Right renal cortex interstitium (tissue), 3 donors: Measurements from ENCODE around the gene COL6A1. TPM values are rescaled to one million over a fixed set of nuclear protein-coding genes. Genes with fewer than 3 reads are reported as not detected.

ENCODE experiments used
- DNase-seq, 3 donors: peaks; one replicate each; pipeline ENCODE4 v3.0.0-alpha.2; 2013; ENCODE audit warnings: low read depth in 3 of 3, low spot score in 2 of 3
- polyA plus RNA-seq, 3 donors: library from polyadenylated mRNA; unstranded; fragments of 120-200 nt; gene quantifications; one replicate each; pipeline ENCODE4 v1.2.1, GENCODE V29; 2013; ENCODE audit not compliant: insufficient read length in 3 of 3

Gene COL6A1
- polyA plus RNA-seq, 3 donors = 201 to 207 (median 205) TPM

- DNase-seq = no peak
Observed at GRCh38 chr21:45992301-45993209, 11.0 kb downstream of the COL6A1 start.

- no peak for DNase-seq
Observed at GRCh38 chr21:45993210-45994085, 11.9 kb downstream of the COL6A1 start.

GRCh38 chr21:45994086-45994661, 12.6 kb downstream of the COL6A1 start:
- DNase-seq = no peak

GRCh38 chr21:45994759-45995685, 13.5 kb downstream of the COL6A1 start:
- DNase-seq = no peak

GRCh38 chr21:45995686-45996179, 14.2 kb downstream of the COL6A1 start:
- no peak for DNase-seq

- no peak for DNase-seq
Observed at GRCh38 chr21:45996311-45997204, 15.0 kb downstream of the COL6A1 start.

- DNase-seq = no peak
Observed at GRCh38 chr21:45997205-45997494, 15.6 kb downstream of the COL6A1 start.

- DNase-seq = no peak
Observed at GRCh38 chr21:45997495-45998275, 16.1 kb downstream of the COL6A1 start.

- DNase-seq = no peak
Observed at GRCh38 chr21:45998276-45998701, 16.7 kb downstream of the COL6A1 start.

- no peak for DNase-seq
Observed at GRCh38 chr21:45998871-45999580, 17.5 kb downstream of the COL6A1 start.

- DNase-seq = no peak
Observed at GRCh38 chr21:45999581-46000181, 18.1 kb downstream of the COL6A1 start.

- no peak for DNase-seq
Observed at GRCh38 chr21:46000182-46000730, 18.7 kb downstream of the COL6A1 start.

GRCh38 chr21:46000731-46001641, 19.4 kb downstream of the COL6A1 start:
- DNase-seq = no peak

GRCh38 chr21:46001821-46002681, 20.5 kb downstream of the COL6A1 start:
- DNase-seq = no peak
